H7 (cell line): Measurements from ENCODE around the gene SETD1B. TPM values are rescaled to one million over a fixed set of nuclear protein-coding genes. Genes with fewer than 3 reads are reported as not detected.

ENCODE experiments used
- DNase-seq: peaks from one replicate; pipeline ENCODE4 v3.0.0; 2012
- H3K27me3 ChIP-seq: 2 replicates; pipeline ENCODE4 v1.6.0; 2011; ENCODE audit warnings: mild to moderate bottlenecking, low read length; ENCODE audit not compliant: control insufficient read depth, insufficient read depth
- H3K36me3 ChIP-seq: replicated peaks from 2 replicates; pipeline ENCODE4 v1.5.1; 2011; ENCODE audit warnings: low read length; ENCODE audit not compliant: control insufficient read depth, insufficient read depth
- H3K4me3 ChIP-seq: 2 replicates; pipeline ENCODE4 v1.5.1; 2011; ENCODE audit warnings: low read depth, mild to moderate bottlenecking, control low read depth, low read length, moderate library complexity; ENCODE audit not compliant: insufficient read depth
- total RNA-seq: library from RNA; depleted of rRNA; stranded (reverse); fragments of >200 nt; shearing (Covaris generic); gene quantifications from 2 replicates; pipeline ENCODE4 v1.2.3, GENCODE V29; 2014

The SETD1B gene
- total RNA-seq, 1 experiment from 2014 or later: 3.5 TPM

- Histone ChIP-seq H3K4me3 (peak overlapping the region; percentile 27), H3K27me3 (peaks cover 2% of the 10 kb centered on the region; the same call in 1 of the 2 replicates), H3K36me3 (peaks cover 9% of the 10 kb centered on the region)
- DNase-seq: peak; percentile 96
Observed at GRCh38 chr12:121796855-121797751, 6.7 kb upstream of the SETD1B start.

- peak; percentile 74 for DNase-seq
- Histone ChIP-seq H3K36me3 (peaks cover 9% of the 10 kb centered on the region), H3K4me3 (peak overlapping the region; percentile 12; the same call in 1 of the 2 replicates), H3K27me3 (no peaks in the 10 kb centered on the region; the same call in 1 of the 2 replicates)
Observed at GRCh38 chr12:121797937-121798786, 5.6 kb upstream of the SETD1B start.

- Histone ChIP-seq H3K27me3 (no peaks in the 10 kb centered on the region), H3K4me3 (peak overlapping the region; percentile 79; the same call in 1 of the 2 replicates), H3K36me3 (peaks cover 9% of the 10 kb centered on the region)
- no peak for DNase-seq
Observed at GRCh38 chr12:121798787-121799155, 5.0 kb upstream of the SETD1B start.

- peak; percentile 86 for DNase-seq
- Histone ChIP-seq H3K4me3 (peak overlapping the region; percentile 79), H3K36me3 (peaks cover 9% of the 10 kb centered on the region), H3K27me3 (no peaks in the 10 kb centered on the region)
Observed at GRCh38 chr12:121799156-121799841, 4.5 kb upstream of the SETD1B start.

GRCh38 chr12:121799842-121800693, 3.7 kb upstream of the SETD1B start:
- Histone ChIP-seq H3K36me3 (peaks cover 9% of the 10 kb centered on the region), H3K4me3 (peak overlapping the region; percentile 79), H3K27me3 (no peaks in the 10 kb centered on the region)
- peak; percentile 95 for DNase-seq

GRCh38 chr12:121800694-121801594, 2.9 kb upstream of the SETD1B start:
- Histone ChIP-seq H3K4me3 (peak overlapping the region; percentile 79), H3K36me3 (peaks cover 6% of the 10 kb centered on the region), H3K27me3 (no peaks in the 10 kb centered on the region)
- DNase-seq: peak; percentile 88

GRCh38 chr12:121801595-121802484, 2.0 kb upstream of the SETD1B start:
- Histone ChIP-seq H3K36me3 (peaks cover 2% of the 10 kb centered on the region), H3K27me3 (no peaks in the 10 kb centered on the region), H3K4me3 (peak overlapping the region; percentile 79)
- DNase-seq: no peak

- H3K27me3 ChIP-seq: no peaks in the 10 kb centered on the region
- peak overlapping the region; percentile 79 for H3K4me3 ChIP-seq
- peaks cover 2% of the 10 kb centered on the region for H3K36me3 ChIP-seq
- DNase-seq: no peak
Observed at GRCh38 chr12:121802485-121802842, 1.3 kb upstream of the SETD1B start.

GRCh38 chr12:121802843-121803698, 738 bp upstream of the SETD1B start:
- DNase-seq: peak; percentile 94
- Histone ChIP-seq H3K4me3 (peak overlapping the region; percentile 79), H3K36me3 (peaks cover 1% of the 10 kb centered on the region), H3K27me3 (no peaks in the 10 kb centered on the region)

- peak; percentile 71 for DNase-seq
- Histone ChIP-seq H3K27me3 (no peaks in the 10 kb centered on the region), H3K4me3 (peak overlapping the region; percentile 79), H3K36me3 (peaks cover 10% of the 10 kb centered on the region)
Observed at GRCh38 chr12:121804417-121805111, 755 bp downstream of the SETD1B start.
